CD4-positive, alpha-beta memory T cell (primary cell): ENCODE measurements around the gene BUB3. TPM values are rescaled to one million over a fixed set of nuclear protein-coding genes. Genes with fewer than 3 reads are reported as not detected.

Source experiments
- polyA plus RNA-seq, 2 donors: library from polyadenylated mRNA; unstranded; fragments of 300-500 nt; fragmentation: Illumina TruSeq; gene quantifications; one replicate each; pipeline ENCODE4 v1.2.3, GENCODE V29; 2021
- total RNA-seq, 2 experiments: library from RNA; stranded (reverse); gene quantifications; one replicate each; pipeline ENCODE4 v1.2.3, GENCODE V29; 2021

Gene BUB3
- total and polyA plus RNA-seq, 4 experiments from 2014 or later: 162 to 371 (median 197) TPM

Other genes with a start within 250 kb of the BUB3 start
- not detected for gene FAM24A, start 243.8 kb upstream of the BUB3 start, total RNA-seq
- not detected for gene FAM24A, start 243.8 kb upstream of the BUB3 start, polyA plus RNA-seq
- gene C10orf88, start 200.2 kb upstream of the BUB3 start, total RNA-seq: 10 to 100 TPM; 10.5 to 12.3 TPM
- 1 to 10 TPM; 8.1 to 9.6 TPM for gene C10orf88, start 200.2 kb upstream of the BUB3 start, polyA plus RNA-seq
- 1 to 10 TPM; 3.9 to 4.7 TPM for gene PSTK, start 174.0 kb upstream of the BUB3 start, total RNA-seq
- gene PSTK, start 174.0 kb upstream of the BUB3 start, polyA plus RNA-seq: 10 to 100 TPM in 1 of 2 donors, 1 to 10 TPM in 1; 6.0 to 11.6 TPM
- gene IKZF5, start 145.6 kb upstream of the BUB3 start, total RNA-seq: 10 to 100 TPM; 37.4 to 45.9 TPM
- gene IKZF5, start 145.6 kb upstream of the BUB3 start, polyA plus RNA-seq: 10 to 100 TPM; 11.0 to 14.7 TPM
- gene ACADSB, start 145.4 kb upstream of the BUB3 start, total RNA-seq: 10 to 100 TPM; 35.7 to 36.4 TPM
- gene ACADSB, start 145.4 kb upstream of the BUB3 start, polyA plus RNA-seq: 10 to 100 TPM; 26.9 to 45.3 TPM
- not detected for gene HMX3, start 18.4 kb upstream of the BUB3 start, total RNA-seq
- gene HMX3, start 18.4 kb upstream of the BUB3 start, polyA plus RNA-seq: not detected
- not detected for gene HMX2, start 6.3 kb upstream of the BUB3 start, total RNA-seq
- gene HMX2, start 6.3 kb upstream of the BUB3 start, polyA plus RNA-seq: not detected